GDM1 (cell line): Measurements from ENCODE around the gene HAVCR1.

Source experiments
- DNase-seq: peaks from one replicate; lab custom pipeline; 2025; lab: John Stamatoyannopoulos, UW

Gene HAVCR1

GRCh38 chr5:156991714-156992113 is 67.2 kb downstream of the HAVCR1 start:
- no peak for DNase-seq

GRCh38 chr5:156984064-156984463 is 74.9 kb downstream of the HAVCR1 start:
- no peak for DNase-seq

- DNase-seq = no peak
These were observed 77.4 kb downstream of the HAVCR1 start for GRCh38 chr5:156981481-156981880.
